Thymus (tissue), 11 donors: ENCODE measurements around the gene MAP2K5. TPM values are rescaled to one million over a fixed set of nuclear protein-coding genes. Genes with fewer than 3 reads are reported as not detected.

Experiments
- DNase-seq, 9 donors: peaks; one replicate each; pipeline ENCODE4 v3.0.0-alpha.2; 2013; ENCODE audit warnings: low spot score in 9 of 9, low read depth in 6 of 9, missing footprints in 1 of 9
- H3K27ac ChIP-seq, 2 donors: one replicate each; pipeline ENCODE4 v1.5.1; 2013; ENCODE audit warnings: control low read depth in 1 of 2, low read depth in 1 of 2, low read length in 1 of 2, mild to moderate bottlenecking in 1 of 2, moderate library complexity in 1 of 2
- H3K27me3 ChIP-seq, 2 donors: one replicate each; pipeline ENCODE4 v1.5.1; 2013; ENCODE audit warnings: low read length in 1 of 2; ENCODE audit not compliant: control insufficient read depth in 2 of 2, insufficient read depth in 1 of 2
- H3K36me3 ChIP-seq, 2 donors: one replicate each; pipeline ENCODE4 v1.5.1; 2013; ENCODE audit warnings: low read length in 1 of 2, mild to moderate bottlenecking in 1 of 2, moderate library complexity in 1 of 2; ENCODE audit not compliant: control insufficient read depth in 2 of 2, insufficient read depth in 2 of 2
- H3K4me1 ChIP-seq, 2 donors: one replicate each; pipeline ENCODE4 v1.5.1; 2013; ENCODE audit warnings: low read length in 2 of 2; ENCODE audit not compliant: control insufficient read depth in 2 of 2, insufficient read depth in 2 of 2
- H3K4me3 ChIP-seq, 2 donors: one replicate each; pipeline ENCODE4 v1.5.1; 2013; ENCODE audit warnings: low read length in 2 of 2, control low read depth in 1 of 2, mild to moderate bottlenecking in 1 of 2
- H3K9me3 ChIP-seq, 2 donors: one replicate each; pipeline ENCODE4 v1.5.1; 2013; ENCODE audit warnings: low read length in 1 of 2, mild to moderate bottlenecking in 1 of 2; ENCODE audit not compliant: control insufficient read depth in 2 of 2, insufficient read depth in 1 of 2
- WGBS: extraction: QIAGEN DNeasy Blood & Tissue Kit; methylation state at CpG from one replicate; pipeline ENCODE4 v1.1.7; 2013; 5-methylcytosine and 5-hydroxymethylcytosine counted together
- polyA plus RNA-seq: library from polyadenylated mRNA; stranded (reverse); fragments of 200-250 nt; gene quantifications from one replicate; pipeline ENCODE4 v1.2.3, GENCODE V29; 2013
- total RNA-seq: library from RNA; stranded (reverse); fragments of 120-200 nt; gene quantifications from one replicate; pipeline ENCODE4 v1.2.4, GENCODE V29; 2013
- donor health status: healthy.

The MAP2K5 gene
- total and polyA plus RNA-seq, 2 donors = 9.4 to 16.3 TPM

- H3K4me3 ChIP-seq = no peak overlapping the region
- 95% methylated on average over 3 of the region's 3 CpGs for WGBS
- no peak overlapping the region for H3K27ac ChIP-seq
- peaks cover 6 to 34% of the 10 kb centered on the region in 2 donors for H3K36me3 ChIP-seq
- peaks cover 22 to 24% of the 10 kb centered on the region in 2 donors for H3K4me1 ChIP-seq
- H3K27me3 ChIP-seq = no peaks in the 10 kb centered on the region
- no peak for DNase-seq
- H3K9me3 ChIP-seq = no peaks in the 10 kb centered on the region
Measured at GRCh38 chr15:67549736-67550135, 7.2 kb downstream of the MAP2K5 start.

- 84% methylated on average over 4 of the region's 4 CpGs for WGBS
- H3K4me3 ChIP-seq = no peak overlapping the region
- peaks cover 16 to 17% of the 10 kb centered on the region in 2 donors for H3K4me1 ChIP-seq
- H3K36me3 ChIP-seq = peaks cover 6 to 41% of the 10 kb centered on the region in 2 donors
- DNase-seq = no peak
- H3K9me3 ChIP-seq = no peaks in the 10 kb centered on the region
- H3K27me3 ChIP-seq = no peaks in the 10 kb centered on the region
- no peak overlapping the region for H3K27ac ChIP-seq
Measured at GRCh38 chr15:67550522-67550921, 8.0 kb downstream of the MAP2K5 start.

- Histone ChIP-seq H3K4me1 (peaks cover 9 to 10% of the 10 kb centered on the region in 2 donors), H3K27me3 (no peaks in the 10 kb centered on the region), H3K27ac (no peak overlapping the region), H3K9me3 (no peaks in the 10 kb centered on the region), H3K36me3 (peaks cover 6 to 35% of the 10 kb centered on the region in 2 donors), H3K4me3 (no peak overlapping the region)
- DNase-seq = no peak
- 100% methylated on average over 1 of the region's 1 CpG for WGBS
Measured at GRCh38 chr15:67551207-67551743, 8.8 kb downstream of the MAP2K5 start.

GRCh38 chr15:67554580-67554979 is 12.1 kb downstream of the MAP2K5 start:
- WGBS = 96% methylated on average over 4 of the region's 4 CpGs
- Histone ChIP-seq H3K27ac (no peak overlapping the region), H3K9me3 (peaks cover 1 to 5% of the 10 kb centered on the region in 2 donors), H3K4me1 (no peaks in the 10 kb centered on the region), H3K36me3 (peaks cover 19 to 43% of the 10 kb centered on the region in 2 donors), H3K4me3 (no peak overlapping the region), H3K27me3 (no peaks in the 10 kb centered on the region)
- DNase-seq = no peak

- no peak for DNase-seq
- H3K36me3 ChIP-seq = peaks cover 13 to 30% of the 10 kb centered on the region in 2 donors
- H3K4me1 ChIP-seq = no peaks in the 10 kb centered on the region
- H3K27ac ChIP-seq = no peak overlapping the region
- peaks cover 1 to 5% of the 10 kb centered on the region in 2 donors for H3K9me3 ChIP-seq
- H3K27me3 ChIP-seq = no peaks in the 10 kb centered on the region
- 79% methylated on average over 3 of the region's 3 CpGs for WGBS
- H3K4me3 ChIP-seq = no peak overlapping the region
Measured at GRCh38 chr15:67556976-67557570, 14.6 kb downstream of the MAP2K5 start.

GRCh38 chr15:67558502-67558901 is 16.0 kb downstream of the MAP2K5 start:
- no peak overlapping the region for H3K4me3 ChIP-seq
- peaks cover 13 to 23% of the 10 kb centered on the region in 2 donors for H3K36me3 ChIP-seq
- WGBS = 98% methylated on average over 4 of the region's 4 CpGs
- H3K27ac ChIP-seq = no peak overlapping the region
- no peaks in the 10 kb centered on the region for H3K27me3 ChIP-seq
- no peaks in the 10 kb centered on the region for H3K4me1 ChIP-seq
- H3K9me3 ChIP-seq = peaks cover 1 to 5% of the 10 kb centered on the region in 2 donors
- no peak for DNase-seq

- no peak overlapping the region for H3K4me3 ChIP-seq
- H3K27me3 ChIP-seq = no peaks in the 10 kb centered on the region
- peaks cover 1 to 5% of the 10 kb centered on the region in 2 donors for H3K9me3 ChIP-seq
- 100% methylated on average over 1 of the region's 1 CpG for WGBS
- H3K36me3 ChIP-seq = peaks cover 13 to 23% of the 10 kb centered on the region in 2 donors
- H3K4me1 ChIP-seq = no peaks in the 10 kb centered on the region
- H3K27ac ChIP-seq = no peak overlapping the region
- no peak for DNase-seq
Measured at GRCh38 chr15:67559158-67559557, 16.7 kb downstream of the MAP2K5 start.

GRCh38 chr15:67559576-67559975 is 17.1 kb downstream of the MAP2K5 start:
- no peaks in the 10 kb centered on the region for H3K4me1 ChIP-seq
- no peak overlapping the region for H3K4me3 ChIP-seq
- H3K27me3 ChIP-seq = no peaks in the 10 kb centered on the region
- peaks cover 13 to 23% of the 10 kb centered on the region in 2 donors for H3K36me3 ChIP-seq
- DNase-seq = no peak
- H3K9me3 ChIP-seq = peaks cover 1 to 5% of the 10 kb centered on the region in 2 donors
- over 99% methylated on average over 2 of the region's 2 CpGs for WGBS
- no peak overlapping the region for H3K27ac ChIP-seq

- Histone ChIP-seq H3K27me3 (no peaks in the 10 kb centered on the region), H3K4me3 (no peak overlapping the region), H3K27ac (no peak overlapping the region), H3K36me3 (peaks cover 13 to 18% of the 10 kb centered on the region in 2 donors), H3K4me1 (no peaks in the 10 kb centered on the region), H3K9me3 (peaks cover 1 to 5% of the 10 kb centered on the region in 2 donors)
- WGBS = 100% methylated on average over 1 of the region's 1 CpG
- no peak for DNase-seq
Measured at GRCh38 chr15:67560320-67560719, 17.8 kb downstream of the MAP2K5 start.
